Chondrocyte (in vitro differentiated cells): Measurements from ENCODE around the gene COL4A2. TPM values are rescaled to one million over a fixed set of nuclear protein-coding genes. Genes with fewer than 3 reads are reported as not detected.

Experiments
- DNase-seq: peaks from one replicate; pipeline ENCODE4 v3.0.0; 2021; ENCODE audit warnings: mixed read lengths, low spot score
- H3K27ac Mint-ChIP-seq: one replicate; pipeline ENCODE4 v1.8.0; 2021; ENCODE audit warnings: mild to moderate bottlenecking, moderate library complexity, mixed read lengths; ENCODE audit not compliant: unreplicated experiment
- H3K27me3 Mint-ChIP-seq: 2 replicates; pipeline ENCODE4 v1.8.0; 2021; ENCODE audit warnings: low read depth, mixed read lengths
- H3K36me3 Mint-ChIP-seq: 2 replicates; pipeline ENCODE4 v1.8.0; 2021; ENCODE audit warnings: low read depth, mixed read lengths
- H3K4me1 Mint-ChIP-seq: 2 replicates; pipeline ENCODE4 v1.8.0; 2021; ENCODE audit warnings: low read depth, mild to moderate bottlenecking, mixed read lengths
- H3K4me3 Mint-ChIP-seq: one replicate; pipeline ENCODE4 v1.8.0; 2021; ENCODE audit warnings: mild to moderate bottlenecking, moderate library complexity, mixed read lengths; ENCODE audit not compliant: unreplicated experiment
- H3K9me3 Mint-ChIP-seq: 2 replicates; pipeline ENCODE4 v1.8.0; 2021; ENCODE audit warnings: low read depth, mixed read lengths
- CTCF ChIP-seq: fragments of 200-600 bp; sonication (generic); IDR thresholded peaks from 2 replicates; pipeline ENCODE4 v1.5.0; 2021; ENCODE audit warnings: antibody characterized with exemption, mild to moderate bottlenecking, moderate library complexity
- total RNA-seq: library from RNA; stranded (reverse); gene quantifications from 3 replicates; pipeline ENCODE4 v1.2.1, GENCODE V29; 2021

COL4A2 gene
- total RNA-seq, 1 donor from 2014 or later = 2,366 TPM

GRCh38 chr13:110470272-110471009, 163.4 kb downstream of the COL4A2 start:
- DNase-seq = no peak
- H3K4me1 Mint-ChIP-seq = peaks cover 9% of the 10 kb centered on the region
- H3K27ac Mint-ChIP-seq = peak overlapping the region; percentile 69
- peaks cover 61% of the 10 kb centered on the region for H3K36me3 Mint-ChIP-seq
- TF ChIP-seq CTCF = no peak
- no peaks in the 10 kb centered on the region for H3K9me3 Mint-ChIP-seq
- H3K27me3 Mint-ChIP-seq = no peaks in the 10 kb centered on the region
- no peak overlapping the region for H3K4me3 Mint-ChIP-seq

GRCh38 chr13:110471156-110471832, 164.2 kb downstream of the COL4A2 start:
- Mint-ChIP-seq H3K27me3 (no peaks in the 10 kb centered on the region), H3K4me3 (no peak overlapping the region), H3K36me3 (peaks cover 61% of the 10 kb centered on the region), H3K4me1 (peaks cover 9% of the 10 kb centered on the region), H3K9me3 (no peaks in the 10 kb centered on the region), H3K27ac (peak overlapping the region; percentile 85)
- no peak for DNase-seq
- no peak for TF ChIP-seq CTCF

- no peak for DNase-seq
- H3K36me3 Mint-ChIP-seq = peaks cover 66% of the 10 kb centered on the region
- no peak for TF ChIP-seq CTCF
- H3K27me3 Mint-ChIP-seq = no peaks in the 10 kb centered on the region
- peaks cover 13% of the 10 kb centered on the region for H3K4me1 Mint-ChIP-seq
- H3K27ac Mint-ChIP-seq = peak overlapping the region; percentile 85
- no peak overlapping the region for H3K4me3 Mint-ChIP-seq
- H3K9me3 Mint-ChIP-seq = no peaks in the 10 kb centered on the region
Measured at GRCh38 chr13:110471833-110472162, 164.7 kb downstream of the COL4A2 start.

GRCh38 chr13:110472904-110473563, 165.9 kb downstream of the COL4A2 start:
- Mint-ChIP-seq H3K4me3 (no peak overlapping the region), H3K27ac (peak overlapping the region; percentile 69), H3K4me1 (peaks cover 24% of the 10 kb centered on the region), H3K36me3 (peaks cover 62% of the 10 kb centered on the region), H3K9me3 (no peaks in the 10 kb centered on the region), H3K27me3 (no peaks in the 10 kb centered on the region)
- DNase-seq = no peak
- no peak for TF ChIP-seq CTCF

GRCh38 chr13:110474713-110475112, 167.6 kb downstream of the COL4A2 start:
- H3K27ac Mint-ChIP-seq = peak overlapping the region; percentile 36
- H3K4me1 Mint-ChIP-seq = peaks cover 32% of the 10 kb centered on the region
- peaks cover 61% of the 10 kb centered on the region for H3K36me3 Mint-ChIP-seq
- no peak for TF ChIP-seq CTCF
- H3K4me3 Mint-ChIP-seq = no peak overlapping the region
- H3K9me3 Mint-ChIP-seq = no peaks in the 10 kb centered on the region
- H3K27me3 Mint-ChIP-seq = no peaks in the 10 kb centered on the region
- no peak for DNase-seq
